ENCODE results near the gene KDM5A. TPM values are rescaled to one million over a fixed set of nuclear protein-coding genes. Genes with fewer than 3 reads are reported as not detected.

The KDM5A gene
- total and polyA plus RNA-seq, 10 of the 15 experiments (the other 5 are each of a cell fraction or from before 2014, with no cell fraction given): 9.0 to 59.9 (median 27.7) TPM

- Histone ChIP-seq H3K27ac (ENCODE audit: control insufficient read depth, insufficient read depth) (peak overlapping the region; percentile 87), H3K9me3 (replicated peaks; ENCODE audit: control insufficient read depth, insufficient read depth, low read length) (no peaks in the 10 kb centered on the region), H3K79me2 (ENCODE audit: control insufficient read depth, insufficient read depth, low read length) (peaks cover 54% of the 10 kb centered on the region), H4K20me1 (ENCODE audit: control insufficient read depth, insufficient read depth) (0 out of 2 replicates have a peak, but pooled peaks cover 3% of the 10 kb centered on the region), H3K36me3 (ENCODE audit: control insufficient read depth in 2 of 2, insufficient read depth in 2 of 2, low read length in 1 of 2) (peaks cover 3 to 12% of the 10 kb centered on the region in 2 experiments; a peak in 3 of 4 replicates), H3K4me3 (peak overlapping the region; percentile 85), H2AFZ (ENCODE audit: control insufficient read depth, low read depth, low read length) (no peak overlapping the region), H3K4me1 (ENCODE audit: control insufficient read depth, insufficient read depth, low read length) (no peaks in the 10 kb centered on the region), H3K4me2 (ENCODE audit: control insufficient read depth, insufficient read depth) (peak overlapping the region; percentile 91), H3K9ac (ENCODE audit: control insufficient read depth, insufficient read depth, low read length) (peak overlapping the region; percentile 76), H3K27me3 (replicated peaks in 1 of 2; ENCODE audit: control insufficient read depth in 2 of 2, insufficient read depth in 2 of 2, low read length in 1 of 2) (no peaks in the 10 kb centered on the region)
- SMC1A ChIA-PET (ENCODE audit: uncharacterized antibody, unreplicated experiment): no interaction called here
- DNase-seq (ENCODE audit: low read depth, low spot score) (no peak), FAIRE-seq (peak; percentile 13), ATAC-seq (no peak)
- intact Hi-C loops (cut with micrococcal nuclease; ENCODE audit: unreplicated experiment): no loop called here
- RAD21 ChIA-PET (ENCODE audit: unreplicated experiment): interaction anchor here (1.6 kb wide), 1 partner anchor 13 kb away, joined by 5 read pairs; the partner anchor contains the start of gene CCDC77
- CTCF ChIA-PET: interaction anchor here (1.7 kb wide), 1 partner anchor 65 kb away, joined by 4 read pairs; no protein-coding TSS in a partner anchor
- TF ChIP-seq RELA (IDR thresholded peaks at IDR 0.05; ENCODE audit: borderline replicate concordance, partially characterized antibody): no peak
- no peak for TF ChIP-seq POU2F2 (IDR thresholded peaks at IDR 0.05; ENCODE audit: borderline replicate concordance, low read depth, low read length)
- TF ChIP-seq HDGF (IDR thresholded peaks at IDR 0.05): no peak
- no peak for TF ChIP-seq SMARCA5 (IDR thresholded peaks at IDR 0.05)
- TF ChIP-seq YBX1 (IDR thresholded peaks at IDR 0.05): no peak
- no peak for TF ChIP-seq SKIL (IDR thresholded peaks at IDR 0.05; ENCODE audit: low read depth, poor library complexity, severe bottlenecking)
- TF ChIP-seq ZNF274 (IDR thresholded peaks at IDR 0.05; ENCODE audit: insufficient read depth, insufficient read length): no peak
- no peak for TF ChIP-seq FOS (IDR thresholded peaks at IDR 0.05; ENCODE audit: borderline replicate concordance, extremely low read depth, insufficient read length)
- TF ChIP-seq MTA3 (IDR thresholded peaks at IDR 0.05; ENCODE audit: borderline replicate concordance, low read length): no peak
- no peak for TF ChIP-seq CREB1 (IDR thresholded peaks at IDR 0.05; ENCODE audit: low read depth)
- WGBS (ENCODE audit: insufficient coverage, insufficient replicate concordance, low lambda C conversion rate, missing lambda C conversion rate): 0% methylated on average over 2 of the region's 2 CpGs
- in situ Hi-C loops (cut with MboI): no loop called here
- POLR2A ChIA-PET: interaction anchor here (0.6 to 2.5 kb wide), 3 partner anchors 10 to 1033 kb away, joined by 3 to 23 read pairs (median 4); partner anchors contain the start of gene CCDC77
- no TSS peak for BruUV-seq (replicated peaks)
These were observed 1.1 kb downstream of the KDM5A start for GRCh38 chr12:388012-388411.
